IPS-NIHi7 (cell line): Measurements from ENCODE around the gene FREY1.
"Not testable (repeated sequence)": the region's sequence is repeated elsewhere in the genome, so short reads cannot be mapped to it uniquely, and the experiment has no call there.

ENCODE experiments used
- DNase-seq: peaks from one replicate; pipeline ENCODE4 v3.0.0; 2012; ENCODE audit warnings: mixed read lengths; ENCODE audit errors: extremely low spot score

The FREY1 gene

DNA sequence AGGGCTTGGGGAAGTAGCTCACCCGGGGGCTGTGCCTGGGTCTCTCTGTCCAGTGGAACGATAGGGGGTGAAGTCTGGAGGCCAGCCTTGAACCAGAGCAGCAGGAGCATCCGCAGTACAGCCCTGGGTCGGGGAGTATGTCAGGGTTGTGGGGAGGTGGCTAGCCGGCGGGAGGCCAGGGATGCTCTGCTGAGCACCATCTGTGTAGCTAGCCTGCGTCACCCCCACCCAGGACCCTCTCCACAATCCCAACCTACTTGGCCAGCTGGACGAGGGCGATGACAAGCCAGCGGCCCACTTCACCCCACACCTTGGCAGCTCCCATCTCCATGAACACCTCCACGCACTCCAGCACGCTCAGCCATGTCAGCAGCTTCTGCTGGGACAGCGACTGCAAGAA is 8.4 kb upstream of the FREY1 start:
- no peak for DNase-seq

DNA sequence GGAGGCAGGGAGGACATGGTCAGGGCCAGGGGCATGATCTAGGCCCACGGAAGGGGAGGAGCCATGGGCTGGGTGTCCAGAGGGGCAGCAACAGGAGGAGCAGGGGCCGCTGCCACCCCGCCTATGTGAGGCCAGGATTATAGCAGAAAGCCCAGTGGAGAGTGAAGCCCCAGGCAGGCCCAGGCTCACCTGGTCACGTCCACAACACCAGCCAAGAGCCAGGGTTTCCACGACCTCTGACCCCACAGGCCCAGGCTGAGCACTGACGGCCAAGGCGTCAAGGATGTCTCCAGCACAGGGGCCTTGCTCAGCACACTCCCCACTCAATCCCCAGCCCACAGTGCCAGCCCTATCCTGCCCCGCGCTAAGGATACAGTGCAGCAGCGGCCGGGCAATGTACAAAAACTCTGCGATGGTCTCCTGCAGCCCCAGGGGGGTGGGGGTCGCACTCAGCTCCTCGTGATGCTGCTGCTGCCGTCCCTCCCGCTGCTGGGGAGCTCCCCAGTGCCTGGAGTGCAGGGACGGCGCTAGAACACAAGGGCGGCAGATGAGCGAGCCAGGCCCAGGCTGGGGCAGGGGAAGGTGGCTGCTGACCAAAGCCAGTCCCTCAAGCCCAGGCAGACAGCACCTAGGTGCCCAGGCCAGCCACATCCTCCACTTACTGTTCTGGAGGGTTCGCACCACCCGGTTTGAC is 7.0 kb upstream of the FREY1 start:
- DNase-seq: no peak

DNA sequence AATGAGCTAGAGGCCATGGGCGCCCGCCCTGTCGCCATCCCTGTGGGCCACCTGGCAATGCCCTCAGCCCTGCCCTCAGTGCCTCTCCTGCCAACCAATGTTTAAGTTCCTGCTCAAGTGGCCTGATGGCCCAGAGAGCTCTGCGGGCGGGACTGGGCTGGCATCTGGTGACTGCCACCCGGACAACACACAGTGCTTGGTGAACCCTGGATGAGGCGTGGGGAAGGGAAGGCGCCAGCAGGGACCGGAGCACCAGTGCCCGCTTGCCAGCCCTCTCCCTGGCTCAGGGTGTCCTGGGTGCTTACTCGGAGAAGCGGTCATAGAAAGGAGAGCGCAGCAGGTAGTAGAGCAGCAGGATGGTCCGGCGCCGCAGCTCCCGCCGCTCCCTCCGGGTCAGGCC is 6.4 kb upstream of the FREY1 start:
- no peak for DNase-seq

DNA sequence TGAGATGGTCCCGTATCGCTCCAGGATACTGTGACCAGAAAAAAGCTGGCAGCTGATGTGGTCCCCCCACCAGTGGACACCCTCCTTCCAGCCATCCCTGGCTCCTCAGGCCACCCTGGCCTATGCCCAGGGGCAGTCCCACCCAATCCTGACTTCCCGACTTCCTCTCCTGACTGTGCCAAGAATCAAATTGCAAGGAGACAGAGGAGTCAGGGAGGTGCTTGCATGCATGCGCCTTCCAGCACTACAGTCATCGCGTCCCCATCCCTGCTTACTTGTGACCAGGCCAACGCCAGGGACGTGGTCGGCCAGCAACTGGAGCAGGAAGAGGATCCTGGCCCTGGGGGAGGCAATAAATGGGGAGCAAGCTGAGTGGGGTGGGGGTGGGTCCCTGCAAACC is 3.6 kb upstream of the FREY1 start:
- no peak for DNase-seq

- DNase-seq: no peak
Observed at GRCh38 chr11:45909594-45910475, 2.8 kb upstream of the FREY1 start.

- DNase-seq: no peak
Observed at GRCh38 chr11:45907911-45908370, 870 bp upstream of the FREY1 start.

GRCh38 chr11:45906096-45906682 is 882 bp downstream of the FREY1 start:
- DNase-seq: no peak

DNA sequence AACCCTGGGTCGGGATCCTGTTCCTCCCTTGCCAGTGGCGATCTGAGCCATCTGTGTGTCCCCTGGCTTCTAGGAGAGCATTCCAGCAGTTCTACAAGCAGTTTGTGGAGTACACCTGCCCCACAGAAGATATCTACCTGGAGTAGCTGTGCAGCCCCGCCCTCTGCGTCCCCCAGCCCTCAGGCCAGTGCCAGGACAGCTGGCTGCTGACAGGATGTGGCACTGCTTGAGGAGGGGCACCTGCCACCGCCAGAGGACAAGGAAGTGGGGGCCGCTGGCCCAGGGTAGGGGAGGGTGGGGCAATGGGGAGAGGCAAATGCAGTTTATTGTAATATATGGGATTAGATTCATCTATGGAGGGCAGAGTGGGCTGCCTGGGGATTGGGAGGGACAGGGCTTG is 1.5 kb downstream of the FREY1 start:
- not testable (repeated sequence) for DNase-seq

- no peak for DNase-seq
Observed at GRCh38 chr11:45905095-45905494, 2.0 kb downstream of the FREY1 start.

GRCh38 chr11:45904309-45904915 is 2.7 kb downstream of the FREY1 start:
- DNase-seq: no peak

DNA sequence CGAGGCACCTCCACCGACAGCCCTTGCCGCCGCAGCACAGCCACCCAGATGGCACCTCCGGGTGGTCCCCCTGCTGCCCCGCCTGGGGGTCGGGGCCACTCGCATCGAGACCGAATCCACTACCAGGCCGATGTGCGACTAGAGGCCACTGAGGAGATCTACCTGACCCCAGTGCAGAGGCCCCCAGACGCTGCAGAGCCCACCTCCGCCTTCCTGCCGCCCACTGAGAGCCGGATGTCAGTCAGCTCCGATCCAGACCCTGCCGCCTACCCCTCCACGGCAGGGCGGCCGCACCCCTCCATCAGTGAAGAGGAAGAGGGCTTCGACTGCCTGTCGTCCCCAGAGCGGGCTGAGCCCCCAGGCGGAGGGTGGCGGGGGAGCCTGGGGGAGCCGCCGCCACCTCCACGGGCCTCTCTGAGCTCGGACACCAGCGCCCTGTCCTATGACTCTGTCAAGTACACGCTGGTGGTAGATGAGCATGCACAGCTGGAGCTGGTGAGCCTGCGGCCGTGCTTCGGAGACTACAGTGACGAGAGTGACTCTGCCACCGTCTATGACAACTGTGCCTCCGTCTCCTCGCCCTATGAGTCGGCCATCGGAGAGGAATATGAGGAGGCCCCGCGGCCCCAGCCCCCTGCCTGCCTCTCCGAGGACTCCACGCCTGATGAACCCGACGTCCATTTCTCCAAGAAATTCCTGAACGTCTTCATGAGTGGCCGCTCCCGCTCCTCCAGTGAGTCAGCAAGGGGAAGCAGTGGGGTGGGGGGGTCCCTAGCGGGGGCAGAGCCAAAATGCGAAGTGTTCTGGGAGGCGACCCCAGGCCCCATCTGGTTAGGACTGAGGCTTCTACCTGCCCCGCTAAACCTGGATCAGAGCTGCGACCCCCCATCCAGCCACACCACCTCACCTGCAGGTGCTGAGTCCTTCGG is 4.4 kb downstream of the FREY1 start:
- DNase-seq: no peak

DNA sequence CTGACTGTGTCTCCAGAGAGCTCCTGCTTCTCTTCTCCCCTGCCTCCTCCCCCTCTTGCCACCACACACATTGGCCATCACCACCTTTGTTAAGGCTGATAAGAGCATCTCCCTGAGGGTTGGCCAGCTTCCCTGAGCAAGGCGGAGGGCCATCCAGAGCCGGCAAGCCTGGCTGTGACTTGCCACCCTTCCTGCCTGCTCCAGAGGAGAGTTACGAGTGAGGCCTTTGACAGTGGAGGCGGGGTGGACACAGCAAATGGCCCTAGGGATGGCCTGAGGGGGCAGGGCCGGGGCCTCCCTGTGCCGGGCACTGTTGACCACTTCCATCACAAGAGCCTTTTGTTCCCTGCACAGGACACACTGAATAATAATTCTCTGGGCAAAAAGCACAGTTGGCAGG is 5.4 kb downstream of the FREY1 start:
- no peak for DNase-seq

GRCh38 chr11:45900916-45901617 is 6.0 kb downstream of the FREY1 start:
- DNase-seq: no peak

DNA sequence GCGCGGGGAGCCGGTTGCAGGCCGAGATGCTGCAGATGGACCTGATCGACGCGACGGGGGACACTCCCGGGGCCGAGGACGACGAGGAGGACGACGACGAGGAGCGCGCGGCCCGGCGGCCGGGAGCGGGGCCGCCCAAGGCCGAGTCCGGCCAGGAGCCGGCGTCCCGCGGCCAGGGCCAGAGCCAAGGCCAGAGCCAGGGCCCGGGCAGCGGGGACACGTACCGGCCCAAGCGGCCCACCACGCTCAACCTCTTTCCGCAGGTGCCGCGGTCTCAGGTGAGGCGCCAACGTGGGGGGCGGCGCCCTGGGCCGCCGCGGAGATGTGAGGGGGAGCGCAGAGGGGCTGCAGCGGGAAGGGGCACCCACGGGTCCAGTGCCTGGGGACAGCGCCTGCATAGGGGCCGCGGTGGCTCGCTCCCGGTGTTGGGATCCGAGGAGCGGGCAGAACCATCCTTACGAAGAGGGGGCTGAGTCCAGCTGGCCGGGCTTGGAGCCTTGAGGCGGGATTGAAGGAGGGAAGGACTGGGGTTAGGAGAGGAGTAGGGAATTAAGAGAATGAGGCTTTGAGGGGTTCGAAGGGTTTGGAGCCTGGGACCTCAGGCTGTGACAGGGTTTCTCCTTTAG is 6.8 kb downstream of the FREY1 start:
- DNase-seq: not testable (repeated sequence)

- peak; percentile 93 for DNase-seq
Observed at GRCh38 chr11:45899448-45900174, 7.5 kb downstream of the FREY1 start.

- DNase-seq: no peak
Observed at GRCh38 chr11:45899086-45899447, 8.0 kb downstream of the FREY1 start.

GRCh38 chr11:45897556-45897955 is 9.5 kb downstream of the FREY1 start:
- no peak for DNase-seq

DNA sequence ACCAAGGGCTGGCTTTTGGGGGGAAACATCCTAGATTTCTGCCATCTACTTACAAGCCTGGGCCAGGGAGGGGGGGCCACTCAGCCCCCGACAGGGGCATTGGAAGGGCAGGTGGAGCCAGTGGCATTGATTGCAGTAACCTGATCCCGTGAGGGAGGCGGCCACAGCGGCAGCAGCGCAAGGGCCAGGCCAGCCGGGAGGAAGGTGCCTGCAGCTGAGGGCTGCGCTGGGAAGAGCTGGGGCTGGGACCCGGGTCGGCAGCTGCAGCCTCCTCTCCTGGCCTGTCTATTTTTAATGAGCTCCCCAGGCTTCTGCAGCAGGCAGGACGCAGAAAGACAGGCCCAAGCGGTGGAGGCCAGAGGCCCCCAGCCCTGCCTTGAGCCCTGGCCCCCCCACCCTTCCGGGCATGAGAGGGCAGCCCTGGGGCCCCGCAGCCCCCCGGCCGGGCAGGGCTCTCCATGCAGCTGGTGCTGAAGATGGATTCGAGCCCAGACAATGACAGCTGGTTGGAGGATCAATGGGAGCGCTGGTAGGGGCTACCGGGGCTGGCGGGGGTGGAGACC is 10.6 kb downstream of the FREY1 start:
- DNase-seq: peak; percentile 72
